Measurements from ENCODE around the gene ACOX3. TPM values are rescaled to one million over a fixed set of nuclear protein-coding genes. Genes with fewer than 3 reads are reported as not detected.
"Not testable (repeated sequence)": the region's sequence is repeated elsewhere in the genome, so short reads cannot be mapped to it uniquely, and the experiment has no call there.

The ACOX3 gene
- 21.6 and 23.8 TPM in 2 replicates for total RNA-seq
- polyA plus RNA-seq, result 6.8 and 8.3 TPM in 2 replicates
- 15.0 and 20.3 TPM in 2 replicates for polyA plus RNA-seq (2012)
- 25.6 and 27.4 TPM in 2 replicates for polyA minus RNA-seq (ENCODE audit: low replicate concordance)

- DNase-seq (ENCODE audit: low read depth in 2 of 2), result peak; percentile 89
- Histone ChIP-seq H3K27me3 (ENCODE audit: control insufficient read depth, insufficient read depth, low read length) (no peaks in the 10 kb centered on the region), H3K79me2 (ENCODE audit: control insufficient read depth, insufficient read depth, low read length) (peaks cover 47% of the 10 kb centered on the region), H3K36me3 (ENCODE audit: control insufficient read depth, insufficient read depth, low read length) (no peaks in the 10 kb centered on the region), H3K9ac (ENCODE audit: insufficient read depth, low read length) (peak within 1 kb of the TSS; percentile 71), H3K4me2 (ENCODE audit: extremely low read depth, insufficient read depth, low read length) (peak within 1 kb of the TSS; percentile 92), H4K20me1 (ENCODE audit: control insufficient read depth, extremely low read depth, insufficient read depth, low read length) (peaks cover 2% of the 10 kb centered on the region), H2AFZ (ENCODE audit: low read length) (peak within 1 kb of the TSS; percentile 83), H3K4me1 (ENCODE audit: control insufficient read depth, extremely low read depth, insufficient read depth, low read length) (peaks cover 7% of the 10 kb centered on the region), H3K27ac (ENCODE audit: insufficient read depth, low read length) (peak within 1 kb of the TSS; percentile 98), H3K4me3 (replicated peaks in 1 of 4; ENCODE audit: control extremely low read depth in 1 of 4, insufficient read depth in 1 of 4, low read depth in 3 of 4, low read length in 4 of 4) (peak within 1 kb of the TSS; percentile 70 to 92 (median 84)), H3K9me3 (ENCODE audit: control insufficient read depth, insufficient read depth, low read depth, low read length) (no peaks in the 10 kb centered on the region)
- TF ChIP-seq CTCF (conservative IDR thresholded peaks at IDR 0.05 in 1 of 2, IDR thresholded peaks at IDR 0.05 in 1 of 2; ENCODE audit: low read depth in 1 of 2, low read length in 2 of 2), result no peak
- TF ChIP-seq EZH2 (IDR thresholded peaks at IDR 0.05; ENCODE audit: low read length, missing control alignments), result no peak
These were observed at the start of gene ACOX3, which contains the start of gene TRMT44 for GRCh38 chr4:8440492-8441311. Gene ACOX3, minus strand, starts transcription at chr4:8440723. Its CDS starts 24,202 bp downstream, at chr4:8416521. Gene TRMT44, plus strand, starts transcription at chr4:8440777. Its CDS starts 46 bp downstream, at chr4:8440823.

GRCh38 chr4:8488791-8489369 lies 48.4 kb upstream of the ACOX3 start:
- Histone ChIP-seq H3K79me2 (ENCODE audit: control insufficient read depth, insufficient read depth, low read length) (no peaks in the 10 kb centered on the region), H3K9me3 (ENCODE audit: control insufficient read depth, insufficient read depth, low read depth, low read length) (no peaks in the 10 kb centered on the region), H3K4me1 (ENCODE audit: control insufficient read depth, extremely low read depth, insufficient read depth, low read length) (no peaks in the 10 kb centered on the region), H3K9ac (ENCODE audit: insufficient read depth, low read length) (no peak overlapping the region), H3K4me3 (replicated peaks in 1 of 4; ENCODE audit: control extremely low read depth in 1 of 4, insufficient read depth in 1 of 4, low read depth in 3 of 4, low read length in 4 of 4) (no peak overlapping the region), H3K36me3 (ENCODE audit: control insufficient read depth, insufficient read depth, low read length) (no peaks in the 10 kb centered on the region), H3K4me2 (ENCODE audit: extremely low read depth, insufficient read depth, low read length) (no peak overlapping the region), H4K20me1 (ENCODE audit: control insufficient read depth, extremely low read depth, insufficient read depth, low read length) (no peaks in the 10 kb centered on the region), H2AFZ (ENCODE audit: low read length) (no peak overlapping the region), H3K27me3 (ENCODE audit: control insufficient read depth, insufficient read depth, low read length) (no peaks in the 10 kb centered on the region), H3K27ac (ENCODE audit: insufficient read depth, low read length) (no peak overlapping the region)
- no peak for DNase-seq (ENCODE audit: low read depth in 2 of 2)
- TF ChIP-seq EZH2 (IDR thresholded peaks at IDR 0.05; ENCODE audit: low read length, missing control alignments), result no peak
- no peak for TF ChIP-seq CTCF (conservative IDR thresholded peaks at IDR 0.05 in 1 of 2, IDR thresholded peaks at IDR 0.05 in 1 of 2; ENCODE audit: low read depth in 1 of 2, low read length in 2 of 2)

GRCh38 chr4:8486643-8487042 lies 46.1 kb upstream of the ACOX3 start:
- H3K27me3 ChIP-seq (ENCODE audit: control insufficient read depth, insufficient read depth, low read length); H3K27ac ChIP-seq (ENCODE audit: insufficient read depth, low read length); H3K4me3 ChIP-seq (replicated peaks in 1 of 4; ENCODE audit: control extremely low read depth in 1 of 4, insufficient read depth in 1 of 4, low read depth in 3 of 4, low read length in 4 of 4); H3K36me3 ChIP-seq (ENCODE audit: control insufficient read depth, insufficient read depth, low read length); H3K9me3 ChIP-seq (ENCODE audit: control insufficient read depth, insufficient read depth, low read depth, low read length); DNase-seq (ENCODE audit: low read depth in 2 of 2); H3K4me2 ChIP-seq (ENCODE audit: extremely low read depth, insufficient read depth, low read length); H3K9ac ChIP-seq (ENCODE audit: insufficient read depth, low read length); H4K20me1 ChIP-seq (ENCODE audit: control insufficient read depth, extremely low read depth, insufficient read depth, low read length); H3K4me1 ChIP-seq (ENCODE audit: control insufficient read depth, extremely low read depth, insufficient read depth, low read length); H3K79me2 ChIP-seq (ENCODE audit: control insufficient read depth, insufficient read depth, low read length); H2AFZ ChIP-seq (ENCODE audit: low read length): not testable (repeated sequence)

All from fibroblast of lung (primary cell).